GM12892 (cell line): ENCODE results near the gene DPEP2.

Experiments used
- POLR2A ChIP-seq: IDR thresholded peaks from 2 replicates; pipeline ENCODE4 v1.6.1; 2011; ENCODE audit warnings: low read depth, low read length, control low read depth
- POLR2AphosphoS5 ChIP-seq: IDR thresholded peaks from 2 replicates; pipeline ENCODE4 v1.6.1; 2011; ENCODE audit warnings: low read depth, low read length, control low read depth

- no peak for TF ChIP-seq POLR2AphosphoS5
- no peak for TF ChIP-seq POLR2A
These were observed 36.0 kb downstream of the DPEP2 start for GRCh38 chr16:67963292-67963661.
